Glomerular visceral epithelial cell (primary cell): ENCODE data around the gene TPK1.
"Not testable (repeated sequence)": the region's sequence is repeated elsewhere in the genome, so short reads cannot be mapped to it uniquely, and the experiment has no call there.

ENCODE experiments used
- DNase-seq: peaks from one replicate; pipeline ENCODE4 v3.0.0-alpha.2; 2016; ENCODE audit errors: extremely low spot score

TPK1 gene

GRCh38 chr7:144477348-144477747 lies 358.5 kb downstream of the TPK1 start:
- DNase-seq = no peak

- DNase-seq = no peak
Measured at GRCh38 chr7:144474800-144475615, 360.8 kb downstream of the TPK1 start.

- no peak for DNase-seq
Measured at GRCh38 chr7:144474363-144474762, 361.5 kb downstream of the TPK1 start.

GRCh38 chr7:144473908-144474307 lies 361.9 kb downstream of the TPK1 start:
- no peak for DNase-seq

- DNase-seq = no peak
Measured at GRCh38 chr7:144470078-144470477, 365.8 kb downstream of the TPK1 start.

- peak; percentile 13 for DNase-seq
Measured at GRCh38 chr7:144468990-144469732, 366.7 kb downstream of the TPK1 start.

- DNase-seq = no peak
Measured at GRCh38 chr7:144459635-144460034, 376.2 kb downstream of the TPK1 start.

- DNase-seq = no peak
Measured at GRCh38 chr7:144455040-144455404, 380.8 kb downstream of the TPK1 start.

GRCh38 chr7:144454256-144455039 lies 381.4 kb downstream of the TPK1 start:
- no peak for DNase-seq

- DNase-seq = peak; percentile 25
Measured at GRCh38 chr7:144452064-144452463, 383.8 kb downstream of the TPK1 start.

GRCh38 chr7:144445590-144445989 lies 390.3 kb downstream of the TPK1 start:
- no peak for DNase-seq

- no peak for DNase-seq
Measured at GRCh38 chr7:144439717-144440205, 396.1 kb downstream of the TPK1 start.

- no peak for DNase-seq
Measured at GRCh38 chr7:144438759-144439158, 397.1 kb downstream of the TPK1 start.

GRCh38 chr7:144437370-144438191 lies 398.3 kb downstream of the TPK1 start:
- DNase-seq = peak; percentile 77

GRCh38 chr7:144436500-144436899 lies 399.4 kb downstream of the TPK1 start:
- DNase-seq = no peak

- DNase-seq = no peak
Measured at GRCh38 chr7:144428431-144428830, 407.4 kb downstream of the TPK1 start.

GRCh38 chr7:144427539-144427938 lies 408.3 kb downstream of the TPK1 start:
- DNase-seq = not testable (repeated sequence)

- not testable (repeated sequence) for DNase-seq
Measured at GRCh38 chr7:144418931-144419330, 416.9 kb downstream of the TPK1 start.

GRCh38 chr7:144416341-144416740 lies 419.5 kb downstream of the TPK1 start:
- DNase-seq = no peak

GRCh38 chr7:144415858-144416257 lies 420.0 kb downstream of the TPK1 start:
- DNase-seq = no peak

GRCh38 chr7:144414815-144415214 lies 421.0 kb downstream of the TPK1 start:
- no peak for DNase-seq
